GM21526 (cell line): ENCODE data around the gene TTLL12.

Experiments
- ATAC-seq: cut with Tn5 transposase; IDR thresholded peaks from one replicate; pipeline ENCODE4 v1.9.1; 2021; ENCODE audit warnings: moderate library complexity; ENCODE audit not compliant: unreplicated experiment, low FRiP score

Gene TTLL12

DNA sequence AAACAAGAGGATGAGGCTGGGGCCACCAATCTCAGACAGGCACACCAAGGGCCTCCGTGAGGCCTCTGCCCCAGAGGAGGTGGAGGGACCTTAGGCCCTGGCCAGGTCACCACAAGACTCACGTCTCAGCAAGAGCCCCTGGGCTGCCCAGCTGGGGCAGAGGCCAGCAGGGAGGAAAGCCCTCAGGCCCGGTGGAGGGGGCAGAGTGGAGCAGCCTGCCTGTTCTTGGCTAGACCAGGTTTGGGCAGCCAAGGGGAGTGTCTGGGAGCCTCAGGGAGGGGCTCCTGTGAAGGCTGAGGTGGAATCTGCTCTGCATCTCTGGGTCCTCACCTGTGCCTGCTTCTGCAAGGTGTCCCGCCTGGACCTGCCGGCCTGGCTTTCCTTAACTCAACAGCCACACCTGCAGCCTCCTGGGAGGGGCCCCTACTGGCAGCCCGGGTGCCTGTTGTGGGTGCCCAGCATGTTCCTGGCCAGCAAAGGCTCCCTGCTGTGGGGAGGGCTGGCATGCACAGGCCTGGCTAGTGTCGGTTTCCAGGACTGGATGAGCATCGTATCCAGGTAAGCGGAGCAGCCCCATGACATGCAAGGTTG lies 11.9 kb downstream of the TTLL12 start:
- ATAC-seq: no peak

DNA sequence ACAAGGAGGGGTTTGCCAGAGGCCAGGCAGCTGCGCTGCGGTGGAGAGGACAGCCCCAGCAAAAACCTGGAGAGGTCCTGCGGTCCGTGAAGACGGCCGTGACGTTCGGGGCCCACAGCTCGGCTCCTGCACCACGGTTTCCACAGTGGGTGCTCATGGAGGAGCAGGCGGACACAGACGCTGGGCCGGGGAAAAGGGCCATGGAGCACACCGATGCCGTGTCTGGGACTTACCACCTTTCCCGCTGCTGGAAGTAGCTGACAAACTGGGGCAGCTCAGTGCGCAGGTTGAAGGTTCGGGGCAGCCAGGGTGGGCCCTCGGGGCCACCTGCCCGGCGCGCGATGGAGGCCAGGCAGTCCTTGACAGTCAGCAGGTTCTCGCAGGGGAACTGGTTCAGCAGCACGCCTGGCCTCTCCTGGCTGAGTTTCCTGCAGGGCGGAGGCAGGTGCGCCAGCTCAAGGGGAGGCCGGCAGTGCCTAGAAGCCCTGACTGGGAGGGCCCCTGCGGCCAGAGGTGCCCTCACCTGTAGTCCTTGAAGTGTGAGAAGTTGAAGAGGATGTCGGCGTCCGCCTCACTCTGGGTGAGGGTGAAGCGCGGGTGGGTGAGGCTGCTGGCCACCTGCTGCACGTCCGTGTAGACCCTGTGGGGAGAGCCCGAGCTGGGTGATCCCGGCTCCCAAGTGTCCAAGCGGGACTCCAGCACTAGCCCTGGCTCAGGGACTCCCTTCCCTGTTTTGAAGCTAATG lies 12.8 kb downstream of the TTLL12 start:
- ATAC-seq: no peak

DNA sequence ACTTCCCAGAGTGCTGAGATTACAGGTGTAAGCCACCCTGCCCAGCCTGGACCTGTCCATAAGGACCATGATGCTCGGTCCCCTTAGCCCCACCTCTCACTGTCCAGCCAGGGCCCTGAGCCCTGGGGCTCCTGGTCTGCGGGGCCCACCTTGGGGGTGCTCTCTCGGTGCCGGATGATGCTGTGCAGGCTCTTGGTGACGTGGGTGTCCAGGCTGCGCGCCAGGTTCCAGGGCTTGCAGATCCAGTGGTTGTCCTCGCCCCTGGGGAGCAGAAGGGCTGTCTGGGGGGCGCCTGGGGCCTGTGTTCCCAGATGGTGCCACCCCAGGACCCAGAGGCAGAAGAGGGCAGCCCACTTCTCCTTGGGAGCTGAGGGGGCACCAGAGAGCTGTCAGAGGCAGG lies 13.4 kb downstream of the TTLL12 start:
- no peak for ATAC-seq

DNA sequence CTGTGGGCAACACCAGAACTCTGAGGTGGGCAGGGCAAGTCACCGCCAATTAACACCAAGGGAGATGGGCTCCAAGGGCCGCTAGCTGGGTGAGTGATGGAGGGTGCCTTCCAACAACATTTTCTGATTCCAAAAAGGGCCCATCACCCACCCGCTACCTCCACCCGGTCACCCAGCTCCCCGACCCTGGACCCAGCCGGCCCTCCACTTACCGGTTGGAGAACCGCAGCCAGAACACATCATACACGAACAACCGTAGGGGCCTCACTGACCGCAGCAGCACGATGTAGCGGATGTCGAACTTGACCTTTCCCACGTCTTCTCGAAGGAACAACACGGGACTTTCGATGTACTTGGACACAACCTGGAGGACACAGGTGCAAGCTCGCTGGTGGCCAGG lies 14.7 kb downstream of the TTLL12 start:
- no peak for ATAC-seq

DNA sequence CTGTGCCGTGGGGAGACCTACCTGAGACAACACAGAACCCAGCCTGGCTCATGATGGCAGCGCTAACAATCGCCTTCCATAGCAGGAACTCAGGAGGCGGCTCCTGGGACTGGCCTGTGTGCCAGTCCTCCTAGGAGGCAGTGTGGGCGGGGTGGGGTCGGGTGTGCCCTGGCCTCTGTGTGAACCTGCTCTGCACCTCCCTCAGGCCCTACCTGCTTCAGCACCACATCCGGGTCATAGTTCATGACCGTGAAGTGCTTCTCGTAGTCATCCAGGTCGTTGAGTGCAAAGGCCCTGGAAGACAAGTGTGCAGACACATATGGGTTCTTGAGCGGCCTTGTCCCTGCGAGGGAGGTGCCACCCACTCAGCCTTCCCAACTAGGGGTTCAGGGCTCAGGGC lies 15.3 kb downstream of the TTLL12 start:
- no peak for ATAC-seq

DNA sequence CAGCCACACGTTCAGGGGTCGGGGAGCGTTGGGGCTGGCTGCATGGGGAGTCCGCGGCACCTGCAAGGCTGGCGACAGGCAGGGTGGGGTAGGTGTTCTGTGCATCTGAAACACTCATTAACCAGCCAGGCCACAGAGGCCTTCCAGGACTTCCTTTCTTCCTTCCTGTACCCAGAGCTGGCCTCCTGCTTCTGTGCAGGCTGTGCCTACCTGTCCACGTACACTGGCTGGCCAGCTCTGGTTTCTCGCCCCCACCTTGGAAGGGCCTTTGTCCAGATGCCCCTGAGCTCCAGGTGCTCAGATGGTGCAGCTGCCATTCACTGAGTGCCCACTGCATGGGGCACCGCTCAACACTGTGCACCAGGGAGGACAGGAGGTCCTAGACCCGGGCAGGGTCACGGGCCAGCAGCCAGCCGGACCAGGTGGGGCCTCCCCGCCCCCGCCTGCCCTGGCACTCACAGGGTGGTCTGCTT lies 15.9 kb downstream of the TTLL12 start:
- ATAC-seq: no peak

DNA sequence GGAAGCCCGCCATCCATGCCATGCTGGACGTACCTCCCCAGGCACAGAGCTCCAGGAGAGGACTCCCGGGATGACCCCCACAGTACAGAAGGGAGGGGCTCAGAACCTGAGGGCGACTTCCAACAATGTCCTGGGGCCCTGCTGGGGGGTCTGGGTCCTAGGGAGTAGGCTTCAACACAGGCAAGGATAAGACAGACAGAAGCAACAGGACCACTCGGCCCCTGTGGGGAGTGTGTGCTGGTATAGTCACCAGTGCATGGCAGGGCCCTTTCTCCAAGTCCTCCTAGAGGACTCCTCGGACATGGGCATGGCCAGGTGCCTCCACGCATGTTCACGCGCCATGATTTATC lies 16.8 kb downstream of the TTLL12 start:
- no peak for ATAC-seq

DNA sequence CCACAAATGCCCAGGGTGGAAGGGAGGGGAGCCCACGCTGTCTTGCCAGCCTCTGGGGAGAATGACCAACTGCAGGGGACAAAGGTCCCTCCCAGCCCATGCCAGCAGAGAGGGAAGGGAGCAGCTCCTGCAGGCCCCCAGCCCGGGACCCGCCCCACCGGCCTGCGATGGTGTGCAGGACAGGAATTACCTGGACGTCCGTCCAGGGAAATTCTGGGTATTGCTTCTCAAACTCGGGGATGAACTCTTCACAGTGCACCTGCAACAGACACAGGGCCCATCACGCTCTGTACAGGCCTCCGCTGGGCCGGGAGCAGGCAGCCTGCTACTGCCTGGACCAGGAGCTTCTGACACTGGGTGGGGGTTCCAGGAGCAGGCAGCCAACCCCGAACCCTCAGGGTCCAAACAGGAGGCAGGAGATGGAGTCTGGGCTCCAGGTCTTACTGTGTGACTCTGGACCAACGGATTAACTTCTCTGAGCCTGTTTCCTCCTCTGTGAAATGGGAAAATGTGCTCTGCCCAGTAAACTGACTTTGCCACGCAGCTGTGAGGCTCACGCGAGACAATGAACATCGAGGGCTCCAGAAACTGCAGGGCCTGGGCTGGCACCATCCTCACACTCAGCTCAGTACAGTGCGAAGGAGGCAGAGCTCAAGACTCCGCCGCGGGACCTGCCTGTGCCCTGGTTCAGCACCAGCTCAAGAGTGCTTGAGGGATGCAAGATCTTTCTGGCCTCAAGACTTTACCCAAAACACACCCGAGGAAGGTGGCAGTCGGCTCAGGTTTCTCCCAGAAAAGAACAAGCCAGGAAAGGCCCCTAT lies 17.4 kb downstream of the TTLL12 start:
- ATAC-seq: no peak

DNA sequence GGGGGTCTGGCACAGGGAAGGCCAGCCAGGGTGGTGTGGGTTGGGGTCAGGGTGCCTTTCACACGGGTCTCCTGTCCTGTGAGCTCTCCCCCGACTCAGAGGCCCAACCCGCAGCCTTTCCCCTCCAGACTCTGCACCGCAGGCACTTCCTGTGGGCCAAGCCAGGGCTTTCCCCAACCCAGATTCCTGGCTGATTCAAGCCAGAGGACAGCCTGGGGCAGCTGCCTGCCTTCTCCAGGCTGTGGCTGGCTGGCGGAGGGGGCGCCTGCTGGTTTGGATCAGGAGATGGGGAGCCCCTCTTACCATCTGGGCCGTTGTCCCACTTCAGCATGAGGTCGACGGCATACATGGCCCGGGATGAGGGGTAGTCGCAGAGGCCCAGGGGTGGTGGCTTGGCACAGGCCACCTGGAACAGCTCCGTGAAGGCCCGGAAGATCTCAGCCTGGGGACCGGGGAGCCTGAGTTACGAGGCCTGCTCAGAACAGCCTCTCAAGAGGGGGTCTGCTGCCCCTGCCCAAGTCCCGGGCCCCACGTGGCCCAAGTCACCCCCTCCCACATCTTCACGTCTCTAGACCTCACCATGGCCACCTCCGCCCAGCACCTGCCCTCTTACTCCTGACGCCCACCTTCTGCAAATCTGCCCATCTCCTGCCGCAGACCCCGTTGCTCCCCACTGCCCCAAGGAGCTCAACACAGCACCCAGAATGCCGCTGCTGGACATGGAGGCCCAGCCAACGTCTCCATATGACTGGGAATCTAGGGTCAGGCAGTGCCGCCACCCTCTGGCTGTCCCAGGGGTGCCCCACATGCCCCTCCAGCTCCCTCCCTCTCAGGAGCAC lies 18.2 kb downstream of the TTLL12 start:
- no peak for ATAC-seq

DNA sequence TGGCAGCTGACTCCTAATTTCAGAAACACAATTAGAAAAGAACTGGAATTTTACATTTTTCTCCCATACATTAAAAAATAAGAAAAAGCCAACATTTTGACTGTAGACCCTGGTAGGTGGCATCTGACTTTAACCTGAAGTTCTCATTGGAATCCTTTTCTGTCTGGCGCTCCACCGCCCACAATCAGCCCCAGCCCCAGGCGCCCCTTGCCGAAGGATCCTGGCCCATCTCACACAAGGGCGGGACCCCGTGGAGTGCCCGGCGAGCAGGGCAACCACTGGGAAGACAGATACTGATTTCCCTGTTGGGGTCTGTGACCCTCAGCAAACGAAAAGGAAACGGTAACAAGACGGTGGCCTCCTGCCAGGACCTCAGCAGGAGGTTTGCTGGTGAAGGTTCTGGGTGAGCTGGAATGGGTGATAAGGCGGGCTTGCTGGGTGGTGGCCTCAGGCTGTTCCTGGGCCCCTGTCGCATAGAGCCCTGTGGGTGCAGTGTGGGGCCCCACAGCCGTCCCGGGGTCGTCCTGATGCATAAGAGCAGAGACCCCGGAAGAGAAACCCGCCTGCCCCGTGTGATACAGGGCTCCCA lies 19.8 kb downstream of the TTLL12 start:
- no peak for ATAC-seq

DNA sequence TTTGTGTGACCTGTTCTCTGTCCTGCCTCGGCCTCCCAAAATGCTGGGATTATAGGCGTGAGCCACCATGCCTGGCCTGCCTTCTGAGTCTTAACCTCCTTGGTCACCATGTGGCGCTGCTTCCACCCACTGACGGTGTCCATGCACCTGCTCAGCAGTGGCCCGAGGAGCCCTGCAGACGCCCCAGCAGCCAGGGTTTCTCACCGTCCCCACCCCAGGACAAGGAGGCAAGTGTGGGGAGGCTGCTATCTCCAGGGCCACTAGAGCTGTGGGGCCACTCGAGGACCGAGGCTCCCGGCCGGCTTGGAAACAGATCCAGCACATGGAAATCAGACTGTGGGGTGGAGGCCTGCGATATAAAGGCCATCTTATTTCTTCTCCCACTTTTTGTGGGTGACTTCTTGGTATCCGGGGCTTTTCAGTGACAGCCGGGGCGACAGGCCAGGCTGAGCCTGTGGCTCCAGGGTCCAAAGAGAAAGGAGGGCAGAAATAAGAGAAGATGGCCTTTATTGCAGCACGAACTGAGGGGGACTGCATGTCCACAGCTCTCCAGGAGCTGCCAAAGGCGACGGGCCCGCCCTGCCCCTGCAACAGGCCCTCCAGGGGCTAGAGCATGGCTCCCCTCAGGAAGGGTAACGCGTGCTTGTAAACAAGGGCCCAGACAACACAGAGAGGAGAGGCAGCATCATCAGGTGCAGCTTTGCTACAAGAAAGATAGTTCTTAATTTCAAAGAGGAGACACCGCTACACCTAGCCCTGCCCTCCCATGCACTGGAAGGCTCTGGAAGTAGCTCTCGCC lies 20.6 kb downstream of the TTLL12 start:
- ATAC-seq: no peak

DNA sequence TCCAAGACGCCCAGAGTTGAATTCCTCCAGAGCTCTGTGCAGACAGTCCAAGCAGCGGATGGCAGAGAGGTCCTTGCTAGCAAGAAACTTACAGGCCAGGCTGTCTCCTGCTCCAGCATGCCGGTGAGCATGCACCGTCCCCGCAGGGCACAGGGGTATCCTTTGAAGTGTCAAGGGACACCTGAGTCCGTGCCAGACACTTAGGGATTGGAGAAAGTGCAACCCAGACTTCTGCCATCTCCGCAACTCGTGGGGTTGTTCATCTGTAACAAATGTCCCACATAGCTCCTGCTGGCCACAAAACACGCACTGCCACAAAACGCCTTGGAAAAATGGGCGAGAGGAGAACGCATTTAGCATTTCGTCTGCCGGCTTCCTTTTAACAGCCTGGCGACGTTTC lies 22.3 kb downstream of the TTLL12 start:
- ATAC-seq: no peak

DNA sequence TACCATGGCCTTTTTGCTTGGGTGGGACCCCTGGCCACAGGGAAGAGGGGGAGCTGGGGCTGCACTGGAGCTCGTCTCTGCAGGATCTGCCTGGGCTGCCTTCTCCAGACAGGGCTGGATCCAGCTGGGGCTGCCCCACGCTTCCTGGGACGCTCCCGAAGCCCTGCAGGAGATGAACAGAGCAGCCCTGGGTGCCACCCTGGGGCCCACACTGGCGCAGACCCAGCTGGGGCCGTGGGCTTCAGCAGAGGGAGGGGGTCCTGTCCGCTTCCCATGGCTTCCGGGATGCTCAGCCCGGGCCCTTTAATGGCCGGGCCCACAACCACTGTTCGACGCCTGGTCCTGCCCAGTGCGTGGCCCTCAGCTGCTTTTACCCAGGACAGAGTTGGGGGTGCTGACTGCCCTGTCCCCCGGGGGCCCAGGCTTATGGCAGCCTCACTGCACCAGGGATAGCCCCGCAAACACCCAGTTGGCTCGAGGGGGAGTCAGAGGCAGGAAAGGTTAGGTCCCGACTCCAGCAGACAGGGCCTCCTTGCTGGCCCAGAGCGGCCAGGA lies 23.6 kb downstream of the TTLL12 start:
- ATAC-seq: no peak

DNA sequence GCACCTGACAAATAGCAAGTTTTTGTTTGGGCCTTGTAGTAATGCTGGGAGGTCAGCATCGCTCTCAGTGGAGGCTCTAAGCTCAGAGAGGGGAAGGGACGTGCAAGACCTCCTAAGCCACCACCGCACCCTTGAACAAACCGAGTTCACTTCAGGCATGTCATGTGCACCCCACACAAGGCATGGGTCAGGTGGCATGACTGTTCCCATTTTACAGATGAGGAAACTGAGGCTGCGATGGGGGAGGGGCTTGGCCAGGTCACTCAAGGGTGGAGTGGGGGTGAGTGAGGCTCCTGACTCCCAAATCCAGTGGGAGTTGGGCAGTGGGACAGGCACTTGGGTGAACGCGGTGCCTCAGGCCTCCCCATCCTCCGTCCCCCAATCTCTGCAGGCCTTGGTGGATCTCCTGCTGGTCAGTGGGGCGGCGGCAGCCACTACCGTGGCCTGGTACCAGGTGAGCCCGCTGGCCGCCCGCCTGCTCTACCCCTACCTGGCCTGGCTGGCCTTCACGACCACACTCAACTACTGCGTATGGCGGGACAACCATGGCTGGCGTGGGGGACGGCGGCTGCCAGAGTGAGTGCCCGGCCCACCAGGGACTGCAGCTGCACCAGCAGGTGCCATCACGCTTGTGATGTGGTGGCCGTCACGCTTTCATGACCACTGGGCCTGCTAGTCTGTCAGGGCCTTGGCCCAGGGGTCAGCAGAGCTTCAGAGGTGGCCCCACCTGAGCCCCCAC lies 24.4 kb downstream of the TTLL12 start:
- no peak for ATAC-seq

DNA sequence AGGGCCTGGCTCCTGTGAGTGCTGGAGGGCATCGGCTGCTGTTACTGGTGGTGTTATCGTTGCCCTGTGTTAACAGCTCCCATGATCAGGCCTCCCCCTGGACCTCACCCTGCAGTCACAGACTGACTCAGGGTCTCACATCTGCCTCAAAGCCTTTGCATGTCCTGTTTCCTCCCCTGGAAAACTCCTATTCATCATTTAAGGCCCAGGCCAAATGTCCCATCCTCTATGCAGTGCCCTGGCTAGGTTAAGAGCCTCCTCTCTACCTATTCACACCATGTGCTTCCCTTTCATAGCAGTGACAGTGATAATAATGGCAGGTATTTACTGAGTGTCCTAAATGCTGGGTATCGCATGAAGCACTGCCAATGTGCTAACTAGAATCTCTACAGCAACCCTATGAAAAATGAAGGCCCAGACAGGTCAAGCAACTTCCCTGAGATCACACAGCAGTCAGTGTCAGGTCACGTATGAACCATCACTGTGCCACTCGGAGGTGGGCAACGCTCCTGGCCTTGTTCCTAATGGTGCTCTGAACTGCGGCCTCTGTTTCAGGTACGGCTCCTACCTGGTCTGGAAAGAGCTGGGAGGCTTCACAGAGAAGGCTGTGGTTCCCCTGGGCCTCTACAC lies 26.3 kb downstream of the TTLL12 start:
- ATAC-seq: no peak

DNA sequence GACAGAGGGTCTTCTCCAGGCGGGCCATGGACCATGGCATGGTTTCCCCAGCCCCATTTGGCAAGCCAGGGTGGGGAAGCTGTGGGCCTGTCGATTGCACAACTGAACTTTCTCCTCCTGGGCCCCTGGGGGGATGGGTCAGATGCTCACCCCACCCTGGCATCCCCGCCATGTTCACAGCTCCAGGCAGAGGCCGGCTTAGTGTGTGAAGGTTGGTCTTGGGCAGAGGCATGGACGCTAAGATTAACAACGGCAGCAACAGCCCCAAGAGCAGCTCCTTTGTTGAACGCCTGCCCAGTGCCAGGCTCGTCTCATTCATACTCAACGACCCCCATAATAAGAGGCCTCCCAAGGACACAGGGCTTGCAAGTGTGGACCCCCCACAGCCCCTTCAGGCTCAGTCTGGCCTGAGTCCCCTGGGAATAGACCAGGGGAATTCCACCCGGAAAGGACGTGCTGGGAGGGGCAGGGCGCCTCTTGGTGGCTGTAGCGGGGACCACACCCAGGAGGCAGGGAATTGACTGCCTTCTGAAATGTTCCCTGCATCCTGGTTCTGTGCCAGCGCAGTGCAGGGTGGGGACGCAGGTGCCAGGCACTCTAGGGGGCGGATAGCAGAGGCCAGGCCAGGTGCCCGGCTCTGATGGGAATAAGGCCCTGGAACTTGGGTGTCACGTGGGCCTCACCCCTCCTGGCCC lies 27.3 kb downstream of the TTLL12 start:
- ATAC-seq: no peak

DNA sequence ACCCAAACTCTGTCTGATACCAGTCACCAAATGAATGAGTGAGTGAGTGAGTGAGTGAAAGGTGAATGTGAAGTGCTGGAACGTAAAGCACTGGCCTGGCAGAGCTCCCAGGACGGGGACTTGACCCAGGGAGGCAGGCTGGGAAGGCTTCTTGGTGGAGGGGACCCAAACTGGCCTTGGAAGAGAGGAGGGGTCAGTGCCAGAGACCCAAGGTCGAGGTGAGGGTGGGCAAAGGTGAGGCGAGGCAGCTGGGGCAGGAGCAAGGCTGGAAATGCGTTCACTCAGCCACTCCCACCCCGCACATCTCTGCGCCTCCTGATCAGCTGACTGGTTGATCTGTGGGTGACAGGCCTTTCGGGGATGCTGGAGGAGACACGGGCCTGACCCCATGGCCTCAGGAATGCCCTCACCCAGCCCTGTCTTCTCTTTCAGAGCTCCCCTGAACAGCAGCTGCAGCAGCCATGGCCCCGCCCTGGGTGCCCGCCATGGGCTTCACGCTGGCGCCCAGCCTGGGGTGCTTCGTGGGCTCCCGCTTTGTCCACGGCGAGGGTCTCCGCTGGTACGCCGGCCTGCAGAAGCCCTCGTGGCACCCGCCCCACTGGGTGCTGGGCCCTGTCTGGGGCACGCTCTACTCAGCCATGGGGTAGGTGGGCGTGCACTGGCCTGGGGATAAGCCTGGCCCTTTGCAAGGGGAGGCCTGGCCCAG lies 28.0 kb downstream of the TTLL12 start:
- no peak for ATAC-seq
